SK-N-SH (cell line): Measurements from ENCODE around the gene GPC5. TPM values are rescaled to one million over a fixed set of nuclear protein-coding genes. Genes with fewer than 3 reads are reported as not detected.

Source experiments
- CTCF ChIA-PET: fragments of 300-600, 350-600 bp; formaldehyde crosslinking; extraction: SDS; loops from one replicate; lab custom pipeline; 2021; lab: Yijun Ruan, JAX
- POLR2A ChIA-PET: fragments of 350-600 bp; sonication (Branson Sonifier 250); formaldehyde crosslinking; extraction: SDS; loops from one replicate; lab custom pipeline; 2020; ENCODE audit warnings: antibody characterized with exemption, inconsistent platforms; lab: Yijun Ruan, JAX
- DNase-seq: peaks from one replicate; pipeline ENCODE4 v3.0.0; 2012
- H2AFZ ChIP-seq: fragments of 200-600 bp; sonication (generic); 2 replicates; pipeline ENCODE4 v1.8.1; 2016; ENCODE audit warnings: antibody characterized with exemption, mild to moderate bottlenecking, low read depth
- H3F3A ChIP-seq: fragments of 200-600 bp; sonication (generic); replicated peaks from 2 replicates; pipeline ENCODE3; 2016; ENCODE audit warnings: antibody characterized with exemption, mild to moderate bottlenecking; ENCODE audit not compliant: insufficient read depth
- H3K27ac ChIP-seq, 2 experiments: fragments of 200-500 bp in 1 of 2; fragments of 200-600 bp in 1 of 2; sonication (Bioruptor generic) in 1 of 2; sonication (generic), shearing (Covaris generic) in 1 of 2; 2 replicates each; pipeline versions ENCODE4 v1.5.1 to v1.6.1; 2014 to 2016; ENCODE audit warnings: low read depth in 2 of 2, inconsistent platforms in 1 of 2, low read length in 1 of 2, mild to moderate bottlenecking in 1 of 2, mixed read lengths in 1 of 2
- H3K27me3 ChIP-seq: fragments of 200-600 bp; sonication (generic), shearing (Covaris generic); 2 replicates; pipeline ENCODE4 v1.6.1; 2016; ENCODE audit warnings: mixed run types; ENCODE audit not compliant: insufficient read depth
- H3K36me3 ChIP-seq, 2 experiments: fragments of 200-500 bp in 1 of 2; fragments of 200-600 bp in 1 of 2; sonication (Bioruptor generic) in 1 of 2; sonication (generic) in 1 of 2; replicated peaks in 1 of 2; 2 replicates each; pipeline versions ENCODE3 to v1.5.1; 2014 to 2016; ENCODE audit warnings: low read length in 1 of 2, mild to moderate bottlenecking in 1 of 2; ENCODE audit not compliant: insufficient read depth in 2 of 2, control insufficient read depth in 1 of 2
- H3K4me1 ChIP-seq, 2 experiments: fragments of 200-500 bp in 1 of 2; fragments of 200-600 bp in 1 of 2; sonication (Bioruptor generic) in 1 of 2; sonication (generic), shearing (Covaris generic) in 1 of 2; 2 replicates each; pipeline versions ENCODE4 v1.5.1 to v1.6.1; 2014 to 2016; ENCODE audit warnings: low read depth in 1 of 2, low read length in 1 of 2, mixed run types in 1 of 2; ENCODE audit not compliant: insufficient read depth in 2 of 2, control insufficient read depth in 1 of 2
- H3K4me2 ChIP-seq: fragments of 200-600 bp; sonication (generic), shearing (Covaris generic); 2 replicates; pipeline ENCODE4 v1.6.1; 2017; ENCODE audit warnings: mixed run types
- H3K4me3 ChIP-seq, 2 experiments: fragments of 200-500 bp in 1 of 2; fragments of 200-600 bp in 1 of 2; sonication (Bioruptor generic) in 1 of 2; sonication (generic), shearing (Covaris generic) in 1 of 2; 2 replicates each; pipeline versions ENCODE4 v1.5.1 to v1.8.1; 2014 to 2016; ENCODE audit warnings: low read depth in 2 of 2, inconsistent platforms in 1 of 2, low read length in 1 of 2, mild to moderate bottlenecking in 1 of 2, mixed read lengths in 1 of 2, moderate library complexity in 1 of 2
- H3K79me2 ChIP-seq: fragments of 200-600 bp; sonication (generic); 2 replicates; pipeline ENCODE4 v1.8.1; 2017; ENCODE audit warnings: mild to moderate bottlenecking; ENCODE audit not compliant: insufficient read depth
- H3K9ac ChIP-seq: fragments of 200-600 bp; sonication (generic); 2 replicates; pipeline ENCODE4 v1.6.1; 2017; ENCODE audit warnings: mixed run types
- H3K9me2 ChIP-seq: fragments of 200-600 bp; sonication (generic); 2 replicates; pipeline ENCODE4 v1.6.1; 2017; ENCODE audit warnings: mixed run types
- H3K9me3 ChIP-seq: fragments of 200-600 bp; sonication (generic); 2 replicates; pipeline ENCODE4 v1.6.1; 2017; ENCODE audit warnings: mixed run types, mild to moderate bottlenecking, moderate library complexity
- H4K20me1 ChIP-seq: fragments of 200-600 bp; sonication (generic); 2 replicates; pipeline ENCODE4 v1.6.1; 2017; ENCODE audit warnings: mild to moderate bottlenecking, mixed run types; ENCODE audit not compliant: insufficient read depth
- CHD2 ChIP-seq: fragments of 150-350 bp; IDR thresholded peaks from 2 replicates; pipeline ENCODE4 v1.6.1; 2018; ENCODE audit warnings: low read length; ENCODE audit not compliant: partially characterized antibody
- ELF1 ChIP-seq: IDR thresholded peaks from 2 replicates; pipeline ENCODE4 v1.4.0; 2012
- EP300 ChIP-seq, 2 experiments: IDR thresholded peaks; 2 replicates each; pipeline versions ENCODE4 v1.4.0 to v1.6.1; 2012; ENCODE audit warnings: borderline replicate concordance in 1 of 2, low read depth in 1 of 2, low read length in 1 of 2
- FOXJ3 ChIP-seq: sonication (generic); formaldehyde crosslinking; IDR thresholded peaks from 2 replicates; pipeline ENCODE4 v1.5.1; 2020; ENCODE audit warnings: mild to moderate bottlenecking, missing genetic modification reagents
- GABPA ChIP-seq: IDR thresholded peaks from 2 replicates; pipeline ENCODE4 v1.4.0; 2012; ENCODE audit warnings: low read depth, mild to moderate bottlenecking
- GATA2 ChIP-seq: sonication (generic); formaldehyde crosslinking; IDR thresholded peaks from 2 replicates; pipeline ENCODE4 v1.5.0; 2020; ENCODE audit warnings: mild to moderate bottlenecking, missing genetic modification reagents
- MAX ChIP-seq: IDR thresholded peaks from 2 replicates; pipeline ENCODE4 v1.4.0; 2012; ENCODE audit warnings: low read depth
- MEF2A ChIP-seq: IDR thresholded peaks from 2 replicates; pipeline ENCODE4 v1.4.0; 2012; ENCODE audit warnings: low read depth, borderline replicate concordance
- NFIC ChIP-seq: IDR thresholded peaks from 2 replicates; pipeline ENCODE4 v1.4.0; 2012; ENCODE audit warnings: borderline replicate concordance
- POLR2AphosphoS5 ChIP-seq: IDR thresholded peaks from 2 replicates; pipeline ENCODE4 v1.6.1; 2012; ENCODE audit warnings: low read depth, low read length
- REST ChIP-seq: IDR thresholded peaks from 2 replicates; pipeline ENCODE4 v1.6.1; 2012; ENCODE audit warnings: mild to moderate bottlenecking, low read depth, low read length, moderate library complexity
- RFX5 ChIP-seq: IDR thresholded peaks from 2 replicates; pipeline ENCODE4 v1.6.1; 2012; ENCODE audit warnings: mild to moderate bottlenecking, improper control_type of control experiment, low read length
- RXRA ChIP-seq: IDR thresholded peaks from 2 replicates; pipeline ENCODE4 v1.4.0; 2012; ENCODE audit warnings: low read depth, mild to moderate bottlenecking, borderline replicate concordance
- TCF12 ChIP-seq: IDR thresholded peaks from 2 replicates; pipeline ENCODE4 v1.4.0; 2012
- USF1 ChIP-seq: IDR thresholded peaks from 2 replicates; pipeline ENCODE4 v1.4.0; 2012; ENCODE audit warnings: low read depth, borderline replicate concordance
- WGBS: methylation state at CpG from one replicate; pipeline ENCODE4 v1.1.6; 2017; ENCODE audit warnings: low lambda C conversion rate; 5-methylcytosine and 5-hydroxymethylcytosine counted together
- polyA plus RNA-seq, 3 experiments: library from polyadenylated mRNA; depleted of rRNA; stranded (reverse); fragments of >200 nt; gene quantifications; 2 replicates each; pipeline ENCODE4 v1.2.3, GENCODE V29; 2012
- TF ChIP-seq, protein P1 (sequence below): IDR thresholded peaks from 2 replicates; pipeline ENCODE4 v1.4.0; 2012; ENCODE audit warnings: low read depth, borderline replicate concordance
- TF ChIP-seq, protein P2 (sequence below): fragments of 150-350 bp; IDR thresholded peaks from 2 replicates; pipeline ENCODE4 v1.6.1; 2017; ENCODE audit warnings: antibody characterized with exemption, low read length, low read depth, borderline replicate concordance
- TF ChIP-seq, protein P3 (sequence below): fragments of 150-350 bp; IDR thresholded peaks from 2 replicates; pipeline ENCODE4 v1.6.1; 2016; ENCODE audit warnings: mild to moderate bottlenecking, low read depth, low read length

GPC5 gene
- polyA plus RNA-seq, 1 of the 3 experiments (the other 2 are of a cell fraction), result 0.03 TPM

DNA sequence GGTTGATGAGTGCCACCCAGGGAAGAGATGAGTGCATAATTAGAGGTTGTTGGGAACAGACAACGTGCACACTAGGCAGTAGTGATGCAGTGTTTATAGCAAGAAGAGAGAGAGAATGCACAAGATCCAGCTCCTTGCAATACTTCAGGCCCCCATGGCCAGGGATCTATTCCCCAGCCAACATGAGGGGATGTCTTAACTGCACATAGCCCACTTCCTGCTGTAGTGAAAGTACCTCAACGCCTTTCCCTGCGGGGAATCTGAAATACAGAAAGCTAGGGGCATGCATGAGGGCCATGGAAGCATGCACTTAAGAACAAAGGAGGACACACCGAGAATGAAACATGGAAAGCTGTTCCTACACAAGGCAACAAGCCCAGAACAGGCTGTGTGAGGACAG is 1191.5 kb downstream of the GPC5 start:
- no peak overlapping the region for H3K4me2 ChIP-seq
- no peaks in the 10 kb centered on the region for H4K20me1 ChIP-seq
- H3F3A ChIP-seq, result no peaks in the 10 kb centered on the region
- POLR2A ChIA-PET, result no interaction called here
- TF ChIP-seq EP300 (IDR thresholded peaks at IDR 0.05; ENCODE audit: borderline replicate concordance in 1 of 2, low read depth in 1 of 2, low read length in 1 of 2) (no peak), CHD2 (no peak), GABPA (no peak), USF1 (no peak), MAX (no peak), NFIC (no peak), POLR2AphosphoS5 (no peak), TCF12 (no peak), RFX5 (no peak), REST (no peak), FOXJ3 (CRISPR knock-in tag) (no peak), GATA2 (CRISPR knock-in tag) (no peak), ELF1 (no peak), MEF2A (no peak), RXRA (no peak)
- TF ChIP-seq, protein P1, sequence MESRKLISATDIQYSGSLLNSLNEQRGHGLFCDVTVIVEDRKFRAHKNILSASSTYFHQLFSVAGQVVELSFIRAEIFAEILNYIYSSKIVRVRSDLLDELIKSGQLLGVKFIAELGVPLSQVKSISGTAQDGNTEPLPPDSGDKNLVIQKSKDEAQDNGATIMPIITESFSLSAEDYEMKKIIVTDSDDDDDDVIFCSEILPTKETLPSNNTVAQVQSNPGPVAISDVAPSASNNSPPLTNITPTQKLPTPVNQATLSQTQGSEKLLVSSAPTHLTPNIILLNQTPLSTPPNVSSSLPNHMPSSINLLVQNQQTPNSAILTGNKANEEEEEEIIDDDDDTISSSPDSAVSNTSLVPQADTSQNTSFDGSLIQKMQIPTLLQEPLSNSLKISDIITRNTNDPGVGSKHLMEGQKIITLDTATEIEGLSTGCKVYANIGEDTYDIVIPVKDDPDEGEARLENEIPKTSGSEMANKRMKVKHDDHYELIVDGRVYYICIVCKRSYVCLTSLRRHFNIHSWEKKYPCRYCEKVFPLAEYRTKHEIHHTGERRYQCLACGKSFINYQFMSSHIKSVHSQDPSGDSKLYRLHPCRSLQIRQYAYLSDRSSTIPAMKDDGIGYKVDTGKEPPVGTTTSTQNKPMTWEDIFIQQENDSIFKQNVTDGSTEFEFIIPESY, result no peak
- TF ChIP-seq, protein P2, sequence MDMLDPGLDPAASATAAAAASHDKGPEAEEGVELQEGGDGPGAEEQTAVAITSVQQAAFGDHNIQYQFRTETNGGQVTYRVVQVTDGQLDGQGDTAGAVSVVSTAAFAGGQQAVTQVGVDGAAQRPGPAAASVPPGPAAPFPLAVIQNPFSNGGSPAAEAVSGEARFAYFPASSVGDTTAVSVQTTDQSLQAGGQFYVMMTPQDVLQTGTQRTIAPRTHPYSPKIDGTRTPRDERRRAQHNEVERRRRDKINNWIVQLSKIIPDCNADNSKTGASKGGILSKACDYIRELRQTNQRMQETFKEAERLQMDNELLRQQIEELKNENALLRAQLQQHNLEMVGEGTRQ, result no peak
- TF ChIP-seq, protein P3, sequence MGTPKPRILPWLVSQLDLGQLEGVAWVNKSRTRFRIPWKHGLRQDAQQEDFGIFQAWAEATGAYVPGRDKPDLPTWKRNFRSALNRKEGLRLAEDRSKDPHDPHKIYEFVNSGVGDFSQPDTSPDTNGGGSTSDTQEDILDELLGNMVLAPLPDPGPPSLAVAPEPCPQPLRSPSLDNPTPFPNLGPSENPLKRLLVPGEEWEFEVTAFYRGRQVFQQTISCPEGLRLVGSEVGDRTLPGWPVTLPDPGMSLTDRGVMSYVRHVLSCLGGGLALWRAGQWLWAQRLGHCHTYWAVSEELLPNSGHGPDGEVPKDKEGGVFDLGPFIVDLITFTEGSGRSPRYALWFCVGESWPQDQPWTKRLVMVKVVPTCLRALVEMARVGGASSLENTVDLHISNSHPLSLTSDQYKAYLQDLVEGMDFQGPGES, result no peak
- no peak overlapping the region for H3K4me3 ChIP-seq
- no peaks in the 10 kb centered on the region for H3K36me3 ChIP-seq
- 64% methylated on average over 4 of the region's 4 CpGs for WGBS
- H3K9me2 ChIP-seq, result no peaks in the 10 kb centered on the region
- no peak overlapping the region for H3K27ac ChIP-seq
- no peak overlapping the region for H2AFZ ChIP-seq
- H3K9me3 ChIP-seq, result no peaks in the 10 kb centered on the region
- H3K4me1 ChIP-seq, result no peaks in the 10 kb centered on the region
- DNase-seq, result no peak
- no peak overlapping the region for H3K9ac ChIP-seq
- H3K27me3 ChIP-seq, result no peaks in the 10 kb centered on the region
- no peaks in the 10 kb centered on the region for H3K79me2 ChIP-seq
- CTCF ChIA-PET, result no interaction called here
